ENCODE measurements around the gene RMND5B. TPM values are rescaled to one million over a fixed set of nuclear protein-coding genes. Genes with fewer than 3 reads are reported as not detected.
A peak's percentile ranks its signal among the peaks of the same experiment; 100 is the strongest.

RMND5B gene
- total and polyA plus RNA-seq, 4 donors = 24.4 to 46.1 (median 36.1) TPM

DNA sequence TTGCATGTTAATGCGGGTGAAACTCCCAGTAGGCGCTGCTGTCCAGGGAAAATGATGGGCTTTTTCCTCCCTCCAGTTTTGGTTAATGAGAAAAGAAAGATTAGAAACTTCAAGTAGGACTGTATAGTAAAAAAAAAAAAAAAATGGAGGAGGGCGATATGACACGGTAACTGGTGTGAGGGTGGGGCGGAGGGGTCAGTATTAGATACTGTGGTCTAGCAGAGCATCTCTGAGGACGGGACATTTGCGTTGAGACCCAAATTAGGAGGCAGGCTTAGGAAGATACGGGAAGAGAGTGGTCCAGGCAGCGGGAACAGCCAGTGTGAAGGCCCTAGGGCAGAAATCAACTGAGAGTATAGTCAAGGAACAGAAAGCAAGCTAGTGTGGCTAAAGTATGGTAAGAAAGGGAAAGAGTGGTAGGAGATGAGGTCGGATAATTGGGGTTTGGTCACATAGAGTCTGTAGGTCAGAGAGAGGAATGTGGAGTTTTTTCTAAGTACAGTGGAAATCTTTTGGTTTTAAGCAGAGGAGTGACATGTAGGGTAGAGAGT is 707 bp downstream of the RMND5B start:
- WGBS, 2 donors = 28 to 43% methylated on average over 10 of the region's 10 CpGs

DNA sequence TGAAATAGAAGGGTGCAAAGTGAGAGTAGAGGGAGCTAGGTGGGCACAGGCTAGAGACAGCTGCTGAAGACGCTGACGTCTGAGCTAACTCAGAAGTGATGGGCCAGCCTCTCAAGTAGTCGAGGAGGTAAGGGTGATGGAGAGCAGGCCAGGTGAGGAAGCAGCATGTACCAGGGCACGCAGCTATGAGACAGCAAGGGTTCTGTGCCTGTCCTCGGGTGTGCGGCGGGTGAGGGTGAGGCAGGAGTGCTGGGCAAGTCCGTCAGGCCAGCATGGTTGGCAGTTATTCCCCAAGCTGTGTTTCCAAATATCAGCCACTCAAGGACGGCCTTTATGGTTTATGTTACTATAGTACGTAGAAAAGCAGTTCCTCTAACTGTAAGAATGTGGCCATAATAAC is 6.2 kb downstream of the RMND5B start:
- Histone ChIP-seq H3K27ac (ENCODE audit: low read depth in 1 of 2, low read length in 1 of 2) (no peak overlapping the region), H3K9me3 (ENCODE audit: control insufficient read depth in 4 of 4, insufficient read depth in 3 of 4, low read length in 3 of 4) (no peaks in the 10 kb centered on the region), H3K4me3 (no peak overlapping the region), H3K27me3 (ENCODE audit: control insufficient read depth in 3 of 3, insufficient read depth in 3 of 3, low read length in 2 of 3) (no peaks in the 10 kb centered on the region), H3K36me3 (ENCODE audit: control insufficient read depth in 4 of 4, insufficient read depth in 4 of 4, low read length in 4 of 4) (peaks cover 4 to 20% (median 13%) of the 10 kb centered on the region in 4 donors), H3K4me1 (ENCODE audit: control insufficient read depth in 5 of 5, insufficient read depth in 5 of 5, low read length in 5 of 5) (no peaks in the 10 kb centered on the region), H3K9ac (ENCODE audit: insufficient read depth in 1 of 2, low read length in 2 of 2) (no peak overlapping the region)
- WGBS, 2 donors = 87 to 90% methylated on average over 10 of the region's 10 CpGs
- DNase-seq (no peak), ATAC-seq (ENCODE audit: insufficient read depth, low FRiP score) (no peak)
- TF ChIP-seq, protein P1, sequence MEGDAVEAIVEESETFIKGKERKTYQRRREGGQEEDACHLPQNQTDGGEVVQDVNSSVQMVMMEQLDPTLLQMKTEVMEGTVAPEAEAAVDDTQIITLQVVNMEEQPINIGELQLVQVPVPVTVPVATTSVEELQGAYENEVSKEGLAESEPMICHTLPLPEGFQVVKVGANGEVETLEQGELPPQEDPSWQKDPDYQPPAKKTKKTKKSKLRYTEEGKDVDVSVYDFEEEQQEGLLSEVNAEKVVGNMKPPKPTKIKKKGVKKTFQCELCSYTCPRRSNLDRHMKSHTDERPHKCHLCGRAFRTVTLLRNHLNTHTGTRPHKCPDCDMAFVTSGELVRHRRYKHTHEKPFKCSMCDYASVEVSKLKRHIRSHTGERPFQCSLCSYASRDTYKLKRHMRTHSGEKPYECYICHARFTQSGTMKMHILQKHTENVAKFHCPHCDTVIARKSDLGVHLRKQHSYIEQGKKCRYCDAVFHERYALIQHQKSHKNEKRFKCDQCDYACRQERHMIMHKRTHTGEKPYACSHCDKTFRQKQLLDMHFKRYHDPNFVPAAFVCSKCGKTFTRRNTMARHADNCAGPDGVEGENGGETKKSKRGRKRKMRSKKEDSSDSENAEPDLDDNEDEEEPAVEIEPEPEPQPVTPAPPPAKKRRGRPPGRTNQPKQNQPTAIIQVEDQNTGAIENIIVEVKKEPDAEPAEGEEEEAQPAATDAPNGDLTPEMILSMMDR (IDR thresholded peaks at IDR 0.05; ENCODE audit: control extremely low read depth, extremely low read depth) = no peak

More for the DNA sequence above, 707 bp downstream of the RMND5B start:
- Histone ChIP-seq H3K27ac (ENCODE audit: low read depth in 1 of 2, low read length in 1 of 2) (peak overlapping the region; percentile 94 to 96), H3K9me3 (ENCODE audit: control insufficient read depth in 4 of 4, insufficient read depth in 3 of 4, low read length in 3 of 4) (no peaks in the 10 kb centered on the region), H3K27me3 (ENCODE audit: control insufficient read depth in 3 of 3, insufficient read depth in 3 of 3, low read length in 2 of 3) (no peaks in the 10 kb centered on the region), H3K4me3 (peak overlapping the region; percentile 96), H3K9ac (ENCODE audit: insufficient read depth in 1 of 2, low read length in 2 of 2) (peak overlapping the region; percentile 47 to 55), H3K4me1 (ENCODE audit: control insufficient read depth in 5 of 5, insufficient read depth in 5 of 5, low read length in 5 of 5) (peaks cover 0 to 6% (median 5%) of the 10 kb centered on the region in 5 donors), H3K36me3 (ENCODE audit: control insufficient read depth in 4 of 4, insufficient read depth in 4 of 4, low read length in 4 of 4) (peaks cover 4 to 10% (median 6%) of the 10 kb centered on the region in 4 donors)
- TF ChIP-seq, protein P1 (IDR thresholded peaks at IDR 0.05; ENCODE audit: control extremely low read depth, extremely low read depth) = no peak
- no peak for ATAC-seq (ENCODE audit: insufficient read depth, low FRiP score)
- DNase-seq = no peak

- ATAC-seq (ENCODE audit: insufficient read depth, low FRiP score) (no peak), DNase-seq (no peak)
- TF ChIP-seq, protein P1 (IDR thresholded peaks at IDR 0.05; ENCODE audit: control extremely low read depth, extremely low read depth) = no peak
- no peaks in the 10 kb centered on the region for H3K9me3 ChIP-seq (ENCODE audit: control insufficient read depth in 4 of 4, insufficient read depth in 3 of 4, low read length in 3 of 4)
- H3K9ac ChIP-seq (ENCODE audit: insufficient read depth in 1 of 2, low read length in 2 of 2) = no peak overlapping the region
- H3K27ac ChIP-seq (ENCODE audit: low read depth in 1 of 2, low read length in 1 of 2) = no peak overlapping the region
- H3K4me1 ChIP-seq (ENCODE audit: control insufficient read depth in 5 of 5, insufficient read depth in 5 of 5, low read length in 5 of 5) = peaks cover 0 to under 1% (median 0%) of the 10 kb centered on the region in 5 donors
- H3K36me3 ChIP-seq (ENCODE audit: control insufficient read depth in 4 of 4, insufficient read depth in 4 of 4, low read length in 4 of 4) = peaks cover 10 to 28% (median 19%) of the 10 kb centered on the region in 4 donors
- H3K27me3 ChIP-seq (ENCODE audit: control insufficient read depth in 3 of 3, insufficient read depth in 3 of 3, low read length in 2 of 3) = no peaks in the 10 kb centered on the region
- 92 to 94% methylated on average over 12 of the region's 12 CpGs for WGBS, 2 donors
- no peak overlapping the region for H3K4me3 ChIP-seq
These were observed 7.2 kb downstream of the RMND5B start for GRCh38 chr5:178137991-178138390.

DNA sequence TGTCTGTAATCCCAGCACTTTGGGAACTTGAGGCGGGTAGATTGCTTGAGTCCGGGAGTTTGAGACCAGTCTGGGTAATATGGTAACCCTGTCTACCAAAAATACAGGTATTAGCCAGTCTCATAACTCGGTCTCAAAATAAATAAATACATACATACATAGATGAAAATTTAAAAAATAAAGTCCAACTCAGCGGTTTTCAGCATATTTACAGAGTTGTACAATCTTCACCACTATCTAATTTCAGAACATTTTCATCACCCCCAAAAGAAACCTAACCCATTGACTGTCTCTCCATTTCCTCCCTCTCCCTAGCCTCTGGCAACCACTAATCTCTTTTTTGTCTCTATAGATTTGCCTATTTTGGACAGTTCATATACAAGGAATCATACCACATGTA is 10.7 kb downstream of the RMND5B start:
- no peak for DNase-seq
- H3K4me3 ChIP-seq = no peak overlapping the region
- H3K27ac ChIP-seq (ENCODE audit: low read depth in 1 of 2, low read length in 1 of 2) = no peak overlapping the region
- H3K27me3 ChIP-seq (ENCODE audit: control insufficient read depth in 3 of 3, insufficient read depth in 3 of 3, low read length in 2 of 3) = no peaks in the 10 kb centered on the region
- ATAC-seq (ENCODE audit: insufficient read depth, low FRiP score) = no peak
- TF ChIP-seq, protein P1 (IDR thresholded peaks at IDR 0.05; ENCODE audit: control extremely low read depth, extremely low read depth) = no peak
- WGBS, 2 donors = 97 to 98% methylated on average over 4 of the region's 4 CpGs
- H3K9ac ChIP-seq (ENCODE audit: insufficient read depth in 1 of 2, low read length in 2 of 2) = no peak overlapping the region
- peaks cover 0 to 11% (median 0%) of the 10 kb centered on the region in 5 donors for H3K4me1 ChIP-seq (ENCODE audit: control insufficient read depth in 5 of 5, insufficient read depth in 5 of 5, low read length in 5 of 5)
- peaks cover 11 to 37% (median 26%) of the 10 kb centered on the region in 4 donors for H3K36me3 ChIP-seq (ENCODE audit: control insufficient read depth in 4 of 4, insufficient read depth in 4 of 4, low read length in 4 of 4)
- H3K9me3 ChIP-seq (ENCODE audit: control insufficient read depth in 4 of 4, insufficient read depth in 3 of 4, low read length in 3 of 4) = no peaks in the 10 kb centered on the region

All from lung (tissue), 12 donors.